Upper lobe of right lung (tissue), 1 donor: ENCODE results near the gene GNA15. TPM values are rescaled to one million over a fixed set of nuclear protein-coding genes. Genes with fewer than 3 reads are reported as not detected.
A peak's percentile ranks its signal among the peaks of the same experiment; 100 is the strongest.
"Not testable (repeated sequence)": the region's sequence is repeated elsewhere in the genome, so short reads cannot be mapped to it uniquely, and the experiment has no call there.

Source experiments
- ATAC-seq: fragments of 200-7000 bp; cut with Tn5 transposase; one replicate; pipeline ENCODE4 v1.9.1; 2020; ENCODE audit warnings: mild to moderate bottlenecking, moderate library complexity
- DNase-seq: peaks from one replicate; pipeline ENCODE4 v3.0.0-alpha.2; 2020
- H3K27ac ChIP-seq: fragments of 200-600 bp; one replicate; pipeline ENCODE4 v1.8.0; 2022
- H3K27me3 ChIP-seq: fragments of 200-600 bp; one replicate; pipeline ENCODE4 v1.8.0; 2022; ENCODE audit warnings: mild to moderate bottlenecking
- H3K36me3 ChIP-seq: fragments of 200-600 bp; one replicate; pipeline ENCODE4 v1.8.0; 2022
- H3K4me1 ChIP-seq: fragments of 200-600 bp; one replicate; pipeline ENCODE4 v1.8.0; 2022
- H3K4me3 ChIP-seq: fragments of 200-600 bp; one replicate; pipeline ENCODE4 v1.8.0; 2022; ENCODE audit warnings: mild to moderate bottlenecking
- H3K9me3 ChIP-seq: fragments of 200-600 bp; one replicate; pipeline ENCODE4 v1.8.0; 2022
- CTCF ChIP-seq: fragments of 200-600 bp; IDR thresholded peaks from one replicate; pipeline ENCODE4 v1.8.0; 2022; ENCODE audit warnings: antibody characterized with exemption
- intact Hi-C: fragments of 100-400 bp; cut with DNase I; formaldehyde crosslinking; loops from one replicate; pipeline ENCODE4 v1.11.0; 2022
- total RNA-seq: library from RNA; stranded (reverse); fragmentation: NEBNext Ultra II Directional; extraction: Animal tissue kit (Norgen Biotek cat#: 25700); gene quantifications from one replicate; pipeline ENCODE4 v1.2.1, GENCODE V29; 2021
- donor health status: DM: no; HTN: yes; CAD: no; lungs with severe emphysema.

Gene GNA15
- total RNA-seq, 1 donor from 2014 or later = 18.6 TPM

GRCh38 chr19:3150739-3151329, 15.0 kb downstream of the GNA15 start:
- H3K27me3 ChIP-seq = no peaks in the 10 kb centered on the region
- no peak overlapping the region for H3K27ac ChIP-seq
- DNase-seq (no peak), ATAC-seq (no peak)
- no peaks in the 10 kb centered on the region for H3K9me3 ChIP-seq
- no peak for TF ChIP-seq CTCF
- intact Hi-C loops = no loop called here
- no peaks in the 10 kb centered on the region for H3K4me1 ChIP-seq
- H3K4me3 ChIP-seq = no peak overlapping the region
- no peaks in the 10 kb centered on the region for H3K36me3 ChIP-seq

GRCh38 chr19:3151563-3152418, 16.0 kb downstream of the GNA15 start:
- ATAC-seq = no peak
- no peaks in the 10 kb centered on the region for H3K9me3 ChIP-seq
- no peak for TF ChIP-seq CTCF
- no peaks in the 10 kb centered on the region for H3K36me3 ChIP-seq
- intact Hi-C loops = no loop called here
- no peak overlapping the region for H3K27ac ChIP-seq
- H3K4me3 ChIP-seq = no peak overlapping the region
- DNase-seq = no peak
- no peaks in the 10 kb centered on the region for H3K4me1 ChIP-seq
- H3K27me3 ChIP-seq = no peaks in the 10 kb centered on the region

GRCh38 chr19:3152419-3152780, 16.6 kb downstream of the GNA15 start:
- ATAC-seq (no peak), DNase-seq (no peak)
- no peak overlapping the region for H3K4me3 ChIP-seq
- TF ChIP-seq CTCF = no peak
- no peaks in the 10 kb centered on the region for H3K27me3 ChIP-seq
- H3K4me1 ChIP-seq = no peaks in the 10 kb centered on the region
- H3K27ac ChIP-seq = no peak overlapping the region
- H3K36me3 ChIP-seq = no peaks in the 10 kb centered on the region
- intact Hi-C loops = no loop called here
- no peaks in the 10 kb centered on the region for H3K9me3 ChIP-seq

GRCh38 chr19:3153286-3154230, 17.7 kb downstream of the GNA15 start:
- DNase-seq (no peak), ATAC-seq (no peak)
- Histone ChIP-seq H3K27me3 (no peaks in the 10 kb centered on the region), H3K4me3 (no peak overlapping the region), H3K9me3 (no peaks in the 10 kb centered on the region), H3K36me3 (no peaks in the 10 kb centered on the region), H3K4me1 (no peaks in the 10 kb centered on the region), H3K27ac (no peak overlapping the region)
- TF ChIP-seq CTCF = no peak
- intact Hi-C loops = no loop called here

- H3K27me3 ChIP-seq, DNase-seq, H3K4me1 ChIP-seq, H3K36me3 ChIP-seq, H3K9me3 ChIP-seq, intact Hi-C loops, ATAC-seq: not testable (repeated sequence)
- H3K4me3 ChIP-seq = peak overlapping the region; percentile 23
- H3K27ac ChIP-seq = peak overlapping the region; percentile 78
These were observed 18.6 kb downstream of the GNA15 start for GRCh38 chr19:3154447-3154846.
